Endothelial cell of umbilical vein (primary cell): ENCODE results near the gene CPNE7. TPM values are rescaled to one million over a fixed set of nuclear protein-coding genes. Genes with fewer than 3 reads are reported as not detected.

Experiments
- BruUV-seq: library from RNA; stranded (reverse); fragments of 400-500 nt; replicated peaks from 2 replicates; lab custom pipeline; 2021; lab: Mats Ljungman, UMichigan
- CTCF ChIA-PET: fragments of 300-600, 350-600 bp; sonication (Branson Sonifier 250); formaldehyde crosslinking; loops from one replicate; lab custom pipeline; 2021; ENCODE audit warnings: antibody characterized with exemption, inconsistent platforms; lab: Charles Lee
- POLR2A ChIA-PET: fragments of 300-600, 350-600 bp; sonication (Branson Sonifier 250); formaldehyde crosslinking; loops from one replicate; lab custom pipeline; 2021; ENCODE audit warnings: antibody characterized with exemption, inconsistent platforms; lab: Charles Lee
- DNase-seq: peaks from one replicate; pipeline ENCODE4 v3.0.0-alpha.2; 2011; ENCODE audit warnings: low read depth, low spot score
- FAIRE-seq: peaks from 2 replicates; lab custom pipeline; 2011; peaks lifted over from hg19 to GRCh38; lab: Jason Lieb, UNC
- H2AFZ ChIP-seq: 2 replicates; pipeline ENCODE4 v1.6.0; 2012; ENCODE audit warnings: low read depth, low read length, control low read depth, inconsistent platforms
- H3K27ac ChIP-seq: 2 replicates; pipeline ENCODE4 v1.5.1; 2011; ENCODE audit warnings: low read depth, mild to moderate bottlenecking, control low read depth, low read length, moderate library complexity; ENCODE audit not compliant: insufficient read depth
- H3K27me3 ChIP-seq, 2 experiments: 2 replicates each; pipeline versions ENCODE4 v1.6.0 to v1.6.1; 2011; ENCODE audit warnings: low read length in 2 of 2, mixed read lengths in 1 of 2; ENCODE audit not compliant: control insufficient read depth in 2 of 2, insufficient read depth in 2 of 2
- H3K36me3 ChIP-seq, 2 experiments: 2 replicates in 1 of 2; 3 replicates in 1 of 2; pipeline ENCODE4 v1.5.1; 2011; ENCODE audit warnings: low read length in 2 of 2, mild to moderate bottlenecking in 1 of 2, moderate library complexity in 1 of 2; ENCODE audit not compliant: control insufficient read depth in 2 of 2, insufficient read depth in 2 of 2; ENCODE audit errors: extremely low read depth in 1 of 2
- H3K4me1 ChIP-seq: 3 replicates; pipeline ENCODE4 v1.5.1; 2011; ENCODE audit warnings: mild to moderate bottlenecking, low read length; ENCODE audit not compliant: control insufficient read depth, insufficient read depth; ENCODE audit errors: extremely low read depth
- H3K4me2 ChIP-seq: 2 replicates; pipeline ENCODE4 v1.6.1; 2011; ENCODE audit warnings: low read length, control low read depth, mixed read lengths; ENCODE audit not compliant: insufficient read depth
- H3K4me3 ChIP-seq, 3 experiments: fragments of 200-600 bp in 1 of 3; sonication (generic), shearing (Covaris generic) in 1 of 3; replicated peaks in 1 of 3; 2 replicates each; pipeline ENCODE4 v1.5.1; 2011 to 2016; ENCODE audit warnings: control low read depth in 3 of 3, low read length in 3 of 3, mild to moderate bottlenecking in 2 of 3, inconsistent platforms in 1 of 3, low read depth in 1 of 3, moderate library complexity in 1 of 3; ENCODE audit not compliant: insufficient read depth in 1 of 3
- H3K79me2 ChIP-seq: 2 replicates; pipeline ENCODE4 v1.6.0; 2012; ENCODE audit warnings: low read length, inconsistent platforms; ENCODE audit not compliant: control insufficient read depth, insufficient read depth
- H3K9ac ChIP-seq: replicated peaks from 2 replicates; pipeline ENCODE3; 2011; ENCODE audit warnings: low read length, control low read depth; ENCODE audit not compliant: insufficient read depth; ENCODE audit errors: extremely low read depth
- H3K9me1 ChIP-seq: replicated peaks from 3 replicates; pipeline ENCODE4 v1.6.0; 2011; ENCODE audit warnings: mild to moderate bottlenecking, low read length; ENCODE audit not compliant: control insufficient read depth, insufficient read depth; ENCODE audit errors: extremely low read depth
- H3K9me3 ChIP-seq: replicated peaks from 2 replicates; pipeline ENCODE4 v1.5.1; 2012; ENCODE audit warnings: low read length, inconsistent platforms; ENCODE audit not compliant: control insufficient read depth, insufficient read depth
- H4K20me1 ChIP-seq: replicated peaks from 2 replicates; pipeline ENCODE3; 2011; ENCODE audit warnings: mild to moderate bottlenecking, low read length; ENCODE audit not compliant: control insufficient read depth, insufficient read depth; ENCODE audit errors: extremely low read depth
- EZH2 ChIP-seq: IDR thresholded peaks from 2 replicates; pipeline ENCODE4 v1.6.1; 2012; ENCODE audit warnings: borderline replicate concordance, low read depth, mild to moderate bottlenecking, moderate library complexity, low read length, inconsistent platforms; ENCODE audit not compliant: severe bottlenecking
- FOS ChIP-seq: IDR thresholded peaks from 2 replicates; pipeline ENCODE4 v1.6.1; 2011; ENCODE audit warnings: mild to moderate bottlenecking, low read length, moderate library complexity, borderline replicate concordance; ENCODE audit not compliant: insufficient read depth
- GATA2 ChIP-seq: IDR thresholded peaks from 2 replicates; pipeline ENCODE4 v1.7.0; 2011; ENCODE audit warnings: low read depth, mild to moderate bottlenecking, moderate library complexity, mixed read lengths, low read length; ENCODE audit not compliant: insufficient read length, insufficient read depth
- JUN ChIP-seq: IDR thresholded peaks from 2 replicates; pipeline ENCODE4 v1.6.1; 2011; ENCODE audit warnings: borderline replicate concordance, low read depth; ENCODE audit not compliant: insufficient read length, insufficient read depth
- MYC ChIP-seq: IDR thresholded peaks from one replicate; pipeline ENCODE4 v1.6.1; 2011; ENCODE audit warnings: mild to moderate bottlenecking, low read depth, low read length
- POLR2A ChIP-seq: IDR thresholded peaks from 2 replicates; pipeline ENCODE4 v1.6.1; 2012; ENCODE audit warnings: low read depth, mild to moderate bottlenecking, control low read depth, low read length
- POLR2AphosphoS5 ChIP-seq: IDR thresholded peaks from 2 replicates; pipeline ENCODE4 v1.6.1; 2012; ENCODE audit warnings: low read depth, mild to moderate bottlenecking, control low read depth, low read length, moderate library complexity; ENCODE audit not compliant: insufficient read depth
- dilution Hi-C: fragments of 300-500 bp; cut with MboI; formaldehyde crosslinking; loops from one replicate; pipeline ENCODE4 v1.15.0; 2019; ENCODE audit warnings: low sequenced_read_pairs; ENCODE audit not compliant: extremely low pct_ligation_motif_present
- intact Hi-C: fragments of 100-400 bp; cut with micrococcal nuclease; formaldehyde crosslinking; loops from one replicate; pipeline ENCODE4 v1.10.0; 2022
- polyA plus RNA-seq, 4 experiments: library from polyadenylated mRNA; depleted of rRNA in 3 of 4; stranded (reverse) in 3 of 4; unstranded in 1 of 4; fragments of >200 nt; gene quantifications; 2 replicates each; pipeline versions ENCODE4 v1.2.1 to v1.2.3, GENCODE V29; 2011 to 2012; ENCODE audit warnings: missing spikeins in 1 of 4
- total RNA-seq: library from RNA; stranded (reverse); gene quantifications from 2 replicates; pipeline ENCODE4 v1.2.3, GENCODE V29; 2021
- TF ChIP-seq, protein P1 (sequence below): IDR thresholded peaks from 2 replicates; pipeline ENCODE4 v1.6.1; 2011; ENCODE audit not compliant: insufficient read depth, insufficient read length
- TF ChIP-seq, protein P2 (sequence below), 2 donors: IDR thresholded peaks; 1 replicate in 1 of 2; 2 replicates in 1 of 2; pipeline ENCODE4 v1.5.1; 2011; ENCODE audit warnings: low read length in 2 of 2, mild to moderate bottlenecking in 2 of 2, moderate library complexity in 2 of 2, control low read depth in 1 of 2, inconsistent platforms in 1 of 2, low read depth in 1 of 2; ENCODE audit not compliant: insufficient read depth in 1 of 2; ENCODE audit errors: extremely low read depth in 1 of 2

The CPNE7 gene
- total and polyA plus RNA-seq, 2 donors (not counting 3 experiments of a cell fraction or from before 2014, with no cell fraction given) = 2.0 to 5.9 TPM

DNA sequence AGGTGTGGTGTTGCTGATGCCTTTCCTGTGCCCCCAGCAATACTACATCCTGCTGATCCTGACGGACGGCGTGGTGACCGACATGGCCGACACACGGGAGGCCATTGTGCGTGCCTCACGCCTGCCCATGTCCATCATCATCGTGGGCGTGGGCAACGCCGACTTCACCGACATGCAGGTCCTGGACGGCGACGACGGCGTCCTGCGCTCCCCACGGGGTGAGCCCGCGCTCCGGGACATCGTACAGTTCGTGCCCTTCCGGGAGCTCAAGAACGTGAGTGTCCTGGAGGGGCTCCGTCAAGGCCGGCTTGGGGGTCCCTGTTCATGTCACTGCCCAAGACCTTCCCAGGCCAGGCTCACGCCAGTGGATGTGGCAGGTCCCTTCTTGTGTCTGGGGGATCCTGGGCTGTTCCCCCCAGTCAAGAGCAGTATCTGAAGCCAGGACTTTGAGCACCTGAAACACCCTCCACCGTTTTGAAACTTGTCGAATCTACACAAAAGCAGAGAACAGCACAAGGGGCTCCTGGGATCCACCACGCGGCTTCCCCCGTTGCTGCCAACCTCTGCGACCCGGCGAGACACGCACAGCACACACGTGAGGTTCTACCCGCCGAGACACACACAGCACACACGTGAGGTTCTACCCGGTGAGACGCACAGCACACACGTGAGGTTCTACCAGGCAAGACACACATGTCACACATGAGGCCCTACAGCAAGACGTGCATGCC, 19.9 kb downstream of the CPNE7 start:
- TF ChIP-seq, protein P1, sequence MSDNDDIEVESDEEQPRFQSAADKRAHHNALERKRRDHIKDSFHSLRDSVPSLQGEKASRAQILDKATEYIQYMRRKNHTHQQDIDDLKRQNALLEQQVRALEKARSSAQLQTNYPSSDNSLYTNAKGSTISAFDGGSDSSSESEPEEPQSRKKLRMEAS = no peak
- no peak for TF ChIP-seq FOS
- no peak for TF ChIP-seq POLR2AphosphoS5
- no peak for TF ChIP-seq JUN
- TF ChIP-seq, protein P2, sequence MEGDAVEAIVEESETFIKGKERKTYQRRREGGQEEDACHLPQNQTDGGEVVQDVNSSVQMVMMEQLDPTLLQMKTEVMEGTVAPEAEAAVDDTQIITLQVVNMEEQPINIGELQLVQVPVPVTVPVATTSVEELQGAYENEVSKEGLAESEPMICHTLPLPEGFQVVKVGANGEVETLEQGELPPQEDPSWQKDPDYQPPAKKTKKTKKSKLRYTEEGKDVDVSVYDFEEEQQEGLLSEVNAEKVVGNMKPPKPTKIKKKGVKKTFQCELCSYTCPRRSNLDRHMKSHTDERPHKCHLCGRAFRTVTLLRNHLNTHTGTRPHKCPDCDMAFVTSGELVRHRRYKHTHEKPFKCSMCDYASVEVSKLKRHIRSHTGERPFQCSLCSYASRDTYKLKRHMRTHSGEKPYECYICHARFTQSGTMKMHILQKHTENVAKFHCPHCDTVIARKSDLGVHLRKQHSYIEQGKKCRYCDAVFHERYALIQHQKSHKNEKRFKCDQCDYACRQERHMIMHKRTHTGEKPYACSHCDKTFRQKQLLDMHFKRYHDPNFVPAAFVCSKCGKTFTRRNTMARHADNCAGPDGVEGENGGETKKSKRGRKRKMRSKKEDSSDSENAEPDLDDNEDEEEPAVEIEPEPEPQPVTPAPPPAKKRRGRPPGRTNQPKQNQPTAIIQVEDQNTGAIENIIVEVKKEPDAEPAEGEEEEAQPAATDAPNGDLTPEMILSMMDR (IDR thresholded peaks at IDR 0.05; ENCODE audit: extremely low read depth in 1 of 2, insufficient read depth in 1 of 2, low read depth in 1 of 2, low read length in 2 of 2) = no peak
- no peak for TF ChIP-seq POLR2A
- no peak for TF ChIP-seq GATA2
- TF ChIP-seq EZH2 = no peak
- TF ChIP-seq MYC = no peak
- Histone ChIP-seq H4K20me1 (no peaks in the 10 kb centered on the region), H2AFZ (no peak overlapping the region), H3K9ac (no peak overlapping the region), H3K9me3 (no peaks in the 10 kb centered on the region), H3K4me1 (no peaks in the 10 kb centered on the region), H3K4me3 (no peak overlapping the region), H3K27ac (no peak overlapping the region), H3K79me2 (no peaks in the 10 kb centered on the region), H3K9me1 (no peaks in the 10 kb centered on the region), H3K27me3 (no peaks in the 10 kb centered on the region), H3K4me2 (no peak overlapping the region), H3K36me3 (no peaks in the 10 kb centered on the region)
- no peak for FAIRE-seq
- no peak for DNase-seq
- CTCF ChIA-PET = no interaction called here
- BruUV-seq = no TSS peak
- intact Hi-C loops (no loop called here), dilution Hi-C loops (no loop called here)
- POLR2A ChIA-PET = no interaction called here
